DOHH2 (cell line): Measurements from ENCODE around the gene CRABP1.

Source experiments
- H3F3A ChIP-seq: fragments of 200-600 bp; sonication (generic), shearing (Covaris generic); 2 replicates; pipeline ENCODE4 v1.6.0; 2016; ENCODE audit warnings: antibody characterized with exemption, mild to moderate bottlenecking; ENCODE audit not compliant: control insufficient read depth, insufficient read depth
- H3K27ac ChIP-seq: fragments of 200-600 bp; sonication (generic); 2 replicates; pipeline ENCODE4 v1.5.1; 2014; ENCODE audit warnings: low read depth, mild to moderate bottlenecking, low read length, moderate library complexity
- H3K27me3 ChIP-seq: fragments of 200-600 bp; sonication (generic); 2 replicates; pipeline ENCODE4 v1.6.1; 2014; ENCODE audit warnings: mild to moderate bottlenecking, low read length, mixed read lengths; ENCODE audit not compliant: control insufficient read depth
- H3K36me3 ChIP-seq: fragments of 200-600 bp; sonication (generic); 2 replicates; pipeline ENCODE4 v1.6.1; 2014; ENCODE audit warnings: mild to moderate bottlenecking, low read length, moderate library complexity, mixed read lengths; ENCODE audit not compliant: control insufficient read depth
- H3K4me1 ChIP-seq: fragments of 200-600 bp; sonication (generic); 2 replicates; pipeline ENCODE4 v1.6.1; 2014; ENCODE audit warnings: mild to moderate bottlenecking, low read length, mixed read lengths; ENCODE audit not compliant: control insufficient read depth
- H3K4me2 ChIP-seq: fragments of 200-600 bp; sonication (generic); 2 replicates; pipeline ENCODE4 v1.6.0; 2014; ENCODE audit warnings: mild to moderate bottlenecking, low read length, moderate library complexity
- H3K4me3 ChIP-seq: fragments of 200-600 bp; sonication (generic); 2 replicates; pipeline ENCODE4 v1.5.1; 2014; ENCODE audit warnings: mild to moderate bottlenecking, low read length, mixed read lengths
- H3K79me2 ChIP-seq: fragments of 200-600 bp; sonication (generic); 2 replicates; pipeline ENCODE4 v1.6.1; 2014; ENCODE audit warnings: mild to moderate bottlenecking, low read length, mixed read lengths; ENCODE audit not compliant: control insufficient read depth
- H3K9me2 ChIP-seq: fragments of 200-600 bp; sonication (generic); replicated peaks from 2 replicates; pipeline ENCODE4 v1.6.1; 2014; ENCODE audit warnings: mild to moderate bottlenecking, low read length, mixed read lengths; ENCODE audit not compliant: control insufficient read depth
- H3K9me3 ChIP-seq: fragments of 200-600 bp; sonication (generic); 2 replicates; pipeline ENCODE4 v1.6.1; 2014; ENCODE audit warnings: antibody characterized with exemption, low read length, mixed read lengths; ENCODE audit not compliant: control insufficient read depth, insufficient read depth
- H4K20me1 ChIP-seq: fragments of 200-600 bp; sonication (generic); 2 replicates; pipeline ENCODE4 v1.6.0; 2014; ENCODE audit warnings: low read depth, mild to moderate bottlenecking, antibody characterized with exemption, low read length, moderate library complexity; ENCODE audit not compliant: control insufficient read depth, insufficient read depth
- CTCF ChIP-seq: fragments of 200-600 bp; sonication (generic); IDR thresholded peaks from one replicate; pipeline ENCODE4 v1.5.1; 2014; ENCODE audit warnings: antibody characterized with exemption, mild to moderate bottlenecking, low read depth, low read length; ENCODE audit not compliant: poor library complexity, severe bottlenecking
- EZH2phosphoT487 ChIP-seq: fragments of 200-600 bp; sonication (generic); IDR thresholded peaks from 2 replicates; pipeline ENCODE4 v1.6.1; 2017; ENCODE audit warnings: borderline replicate concordance, mild to moderate bottlenecking, antibody characterized with exemption, low read length, moderate library complexity, mixed read lengths

CRABP1 gene

GRCh38 chr15:78292219-78292618 is 47.9 kb upstream of the CRABP1 start:
- TF ChIP-seq CTCF (no peak), EZH2phosphoT487 (no peak)
- no peaks in the 10 kb centered on the region for H4K20me1 ChIP-seq
- H3K27ac ChIP-seq: no peak overlapping the region
- H3F3A ChIP-seq: no peaks in the 10 kb centered on the region
- peaks cover 58% of the 10 kb centered on the region for H3K36me3 ChIP-seq
- H3K4me1 ChIP-seq: no peaks in the 10 kb centered on the region
- no peaks in the 10 kb centered on the region for H3K9me3 ChIP-seq
- H3K4me2 ChIP-seq: no peak overlapping the region
- no peaks in the 10 kb centered on the region for H3K9me2 ChIP-seq
- no peaks in the 10 kb centered on the region for H3K27me3 ChIP-seq
- H3K79me2 ChIP-seq: peaks cover 13% of the 10 kb centered on the region
- H3K4me3 ChIP-seq: no peak overlapping the region

GRCh38 chr15:78299101-78299930 is 40.8 kb upstream of the CRABP1 start, which contains the start of gene SKIC8:
SKIC8 (minus strand) TSS chr15:78299609; CDS start chr15:78295686, 3,923 bp downstream.
- Histone ChIP-seq H3K4me2 (peak within 1 kb of the TSS; percentile 95), H3K9me3 (no peaks in the 10 kb centered on the region), H3K4me1 (peaks cover 17% of the 10 kb centered on the region)

GRCh38 chr15:78301326-78301725 is 38.8 kb upstream of the CRABP1 start:
- no peaks in the 10 kb centered on the region for H4K20me1 ChIP-seq
- H3K4me3 ChIP-seq: no peak overlapping the region
- peaks cover 5% of the 10 kb centered on the region for H3K36me3 ChIP-seq
- no peaks in the 10 kb centered on the region for H3F3A ChIP-seq
- peaks cover 4% of the 10 kb centered on the region; the same call in 1 of the 2 replicates for H3K27me3 ChIP-seq
- TF ChIP-seq EZH2phosphoT487 (no peak), CTCF (no peak)
- H3K79me2 ChIP-seq: peaks cover 34% of the 10 kb centered on the region
- H3K9me3 ChIP-seq: no peaks in the 10 kb centered on the region
- H3K9me2 ChIP-seq: no peaks in the 10 kb centered on the region
- no peak overlapping the region for H3K4me2 ChIP-seq
- H3K4me1 ChIP-seq: peaks cover 17% of the 10 kb centered on the region
- no peak overlapping the region for H3K27ac ChIP-seq

More at GRCh38 chr15:78299101-78299930, 40.8 kb upstream of the CRABP1 start, which contains the start of gene SKIC8:
- Histone ChIP-seq H3K9me2 (no peaks in the 10 kb centered on the region), H3K27ac (peak within 1 kb of the TSS; percentile 36; the same call in 1 of the 2 replicates), H3K27me3 (no peaks in the 10 kb centered on the region), H4K20me1 (no peaks in the 10 kb centered on the region), H3K4me3 (peak within 1 kb of the TSS; percentile 100), H3K79me2 (peaks cover 38% of the 10 kb centered on the region), H3K36me3 (peaks cover 13% of the 10 kb centered on the region), H3F3A (no peaks in the 10 kb centered on the region)
- TF ChIP-seq EZH2phosphoT487 (no peak), CTCF (peak; percentile 16)
